Liver (tissue), 3 donors: ENCODE data around the gene RAB14.

Experiments used
- CTCF ChIP-seq: fragments of 150-350 bp; IDR thresholded peaks from 2 replicates; pipeline ENCODE4 v1.5.1; 2017; ENCODE audit warnings: improper control_type of control experiment, low read depth, low read length; ENCODE audit not compliant: missing input control
- GABPA ChIP-seq, 2 donors: IDR thresholded peaks in 1 of 2; conservative IDR thresholded peaks in 1 of 2; 2 replicates each; pipeline ENCODE4 v1.6.1; 2016; ENCODE audit warnings: antibody characterized with exemption in 2 of 2, mild to moderate bottlenecking in 1 of 2, moderate library complexity in 1 of 2
- donor health status: healthy.
- donor health status: healthy.

- TF ChIP-seq CTCF (no peak), GABPA (IDR thresholded peaks at IDR 0.05 in 1 of 2, conservative IDR thresholded peaks at IDR 0.05 in 1 of 2) (no peak)
These were observed 12.7 kb downstream of the RAB14 start for GRCh38 chr9:121189006-121189405.
